ENCODE measurements around the gene CEP164.

DNA sequence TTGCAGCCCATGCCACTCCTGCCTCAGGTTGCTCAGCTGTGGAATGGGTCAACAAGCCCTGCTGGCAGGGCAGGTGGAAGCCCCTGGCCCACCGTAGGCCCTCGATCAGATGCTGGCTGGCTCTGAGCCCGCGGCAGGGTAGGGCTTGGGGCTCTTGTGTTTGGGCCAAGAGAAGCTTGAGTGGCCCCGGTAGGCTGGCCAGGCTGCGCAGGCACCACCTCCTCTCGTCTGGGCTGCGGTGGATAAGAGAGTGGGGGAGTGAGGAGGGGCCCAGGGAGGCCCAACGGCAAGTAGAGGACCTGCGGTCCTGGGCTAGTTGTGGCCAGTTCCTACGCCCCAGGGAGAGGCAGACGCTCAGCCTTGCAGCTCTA, 115.2 kb downstream of the CEP164 start:
- TF ChIP-seq, protein P1, sequence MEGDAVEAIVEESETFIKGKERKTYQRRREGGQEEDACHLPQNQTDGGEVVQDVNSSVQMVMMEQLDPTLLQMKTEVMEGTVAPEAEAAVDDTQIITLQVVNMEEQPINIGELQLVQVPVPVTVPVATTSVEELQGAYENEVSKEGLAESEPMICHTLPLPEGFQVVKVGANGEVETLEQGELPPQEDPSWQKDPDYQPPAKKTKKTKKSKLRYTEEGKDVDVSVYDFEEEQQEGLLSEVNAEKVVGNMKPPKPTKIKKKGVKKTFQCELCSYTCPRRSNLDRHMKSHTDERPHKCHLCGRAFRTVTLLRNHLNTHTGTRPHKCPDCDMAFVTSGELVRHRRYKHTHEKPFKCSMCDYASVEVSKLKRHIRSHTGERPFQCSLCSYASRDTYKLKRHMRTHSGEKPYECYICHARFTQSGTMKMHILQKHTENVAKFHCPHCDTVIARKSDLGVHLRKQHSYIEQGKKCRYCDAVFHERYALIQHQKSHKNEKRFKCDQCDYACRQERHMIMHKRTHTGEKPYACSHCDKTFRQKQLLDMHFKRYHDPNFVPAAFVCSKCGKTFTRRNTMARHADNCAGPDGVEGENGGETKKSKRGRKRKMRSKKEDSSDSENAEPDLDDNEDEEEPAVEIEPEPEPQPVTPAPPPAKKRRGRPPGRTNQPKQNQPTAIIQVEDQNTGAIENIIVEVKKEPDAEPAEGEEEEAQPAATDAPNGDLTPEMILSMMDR (conservative IDR thresholded peaks at IDR 0.05): no peak
- no peak for TF ChIP-seq EZH2 (IDR thresholded peaks at IDR 0.05; ENCODE audit: low read depth)
